HepG2 (cell line): ENCODE measurements around the gene ZSCAN31. TPM values are rescaled to one million over a fixed set of nuclear protein-coding genes. Genes with fewer than 3 reads are reported as not detected.

Source experiments
- GTF2F1 ChIP-seq: fragments of 150-350 bp; IDR thresholded peaks from 2 replicates; pipeline ENCODE4 v1.6.1; 2014; ENCODE audit warnings: low read length
- HIC2 ChIP-seq: sonication (generic); formaldehyde crosslinking; IDR thresholded peaks from 2 replicates; pipeline ENCODE4 v1.9.0; 2022; ENCODE audit warnings: low read depth, missing genetic modification reagents
- MAFK ChIP-seq, 2 experiments: IDR thresholded peaks in 1 of 2; conservative IDR thresholded peaks in 1 of 2; 2 replicates each; pipeline ENCODE4 v1.6.1; 2011; ENCODE audit warnings: improper control_type of control experiment in 2 of 2, low read length in 2 of 2
- MXD3 ChIP-seq: IDR thresholded peaks from 2 replicates; pipeline ENCODE4 v1.6.1; 2016; ENCODE audit warnings: mild to moderate bottlenecking, missing biosample characterization, missing genetic modification reagents
- NR1H2 ChIP-seq: sonication (generic); formaldehyde crosslinking; IDR thresholded peaks from 2 replicates; pipeline ENCODE4 v1.8.1; 2022; ENCODE audit warnings: low read depth, missing genetic modification reagents, borderline replicate concordance
- PREB ChIP-seq: sonication (generic); formaldehyde crosslinking; IDR thresholded peaks from 2 replicates; pipeline ENCODE4 v1.4.0; 2020; ENCODE audit warnings: missing genetic modification reagents
- RBAK ChIP-seq: sonication (generic); formaldehyde crosslinking; IDR thresholded peaks from 2 replicates; pipeline ENCODE4 v1.5.1; 2020; ENCODE audit warnings: mild to moderate bottlenecking, missing genetic modification reagents
- SIN3A ChIP-seq: IDR thresholded peaks from 2 replicates; pipeline ENCODE4 v1.6.1; 2011; ENCODE audit warnings: low read depth, mild to moderate bottlenecking, control low read depth, low read length, borderline replicate concordance
- TBL1XR1 ChIP-seq: fragments of 150-350 bp; IDR thresholded peaks from 2 replicates; pipeline ENCODE4 v1.6.1; 2014; ENCODE audit warnings: borderline replicate concordance, low read length; ENCODE audit not compliant: partially characterized antibody
- ZFAT ChIP-seq: sonication (generic); formaldehyde crosslinking; conservative IDR thresholded peaks from 2 replicates; pipeline ENCODE4 v1.8.1; 2023; ENCODE audit warnings: missing genetic modification reagents, inconsistent platforms
- ZNF20 ChIP-seq: sonication (generic); formaldehyde crosslinking; IDR thresholded peaks from 2 replicates; pipeline ENCODE4 v1.4.0; 2020; ENCODE audit warnings: mild to moderate bottlenecking, moderate library complexity, missing genetic modification reagents
- ZNF737 ChIP-seq: sonication (generic); formaldehyde crosslinking; IDR thresholded peaks from 2 replicates; pipeline ENCODE4 v1.5.0; 2020; ENCODE audit warnings: missing genetic modification reagents, mild to moderate bottlenecking, borderline replicate concordance
- ZNF883 ChIP-seq: sonication (generic); formaldehyde crosslinking; IDR thresholded peaks from 2 replicates; pipeline ENCODE4 v1.5.1; 2020; ENCODE audit warnings: mild to moderate bottlenecking, missing genetic modification reagents; ENCODE audit errors: not compliant biosample characterization
- polyA plus RNA-seq, 8 experiments: library from polyadenylated mRNA; depleted of rRNA in 3 of 8; stranded (reverse) in 7 of 8; unstranded in 1 of 8; fragments of >200 nt; fragmentation: Illumina TruSeq in 4 of 8; extraction: Trizol in 4 of 8; gene quantifications; 2 replicates each; pipeline versions ENCODE4 v1.2.1 to v1.2.3, GENCODE V29; 2011 to 2016; ENCODE audit warnings: low read depth in 4 of 8, missing spikeins in 1 of 8, mixed read lengths in 1 of 8; ENCODE audit not compliant: insufficient read depth in 1 of 8
- total RNA-seq, 5 experiments: library from RNA; depleted of rRNA; stranded (reverse); fragments of >200 nt; fragmentation: Illumina TruSeq; extraction: Trizol; gene quantifications; 2 replicates each; pipeline ENCODE4 v1.2.3, GENCODE V29; 2016; ENCODE audit warnings: low read depth in 1 of 5
- TF ChIP-seq, protein P1 (sequence below): sonication (generic); formaldehyde crosslinking; IDR thresholded peaks from 2 replicates; pipeline ENCODE4 v1.5.0; 2020; ENCODE audit warnings: mild to moderate bottlenecking, missing genetic modification reagents, borderline replicate concordance
- TF ChIP-seq, protein P2 (sequence below): sonication (generic); formaldehyde crosslinking; IDR thresholded peaks from 2 replicates; pipeline ENCODE4 v1.4.0; 2020; ENCODE audit warnings: missing genetic modification reagents

The ZSCAN31 gene
- total and polyA plus RNA-seq, 2 of the 13 experiments (the other 11 are each of a cell fraction or from before 2014, with no cell fraction given), result 5.3 to 6.2 TPM

DNA sequence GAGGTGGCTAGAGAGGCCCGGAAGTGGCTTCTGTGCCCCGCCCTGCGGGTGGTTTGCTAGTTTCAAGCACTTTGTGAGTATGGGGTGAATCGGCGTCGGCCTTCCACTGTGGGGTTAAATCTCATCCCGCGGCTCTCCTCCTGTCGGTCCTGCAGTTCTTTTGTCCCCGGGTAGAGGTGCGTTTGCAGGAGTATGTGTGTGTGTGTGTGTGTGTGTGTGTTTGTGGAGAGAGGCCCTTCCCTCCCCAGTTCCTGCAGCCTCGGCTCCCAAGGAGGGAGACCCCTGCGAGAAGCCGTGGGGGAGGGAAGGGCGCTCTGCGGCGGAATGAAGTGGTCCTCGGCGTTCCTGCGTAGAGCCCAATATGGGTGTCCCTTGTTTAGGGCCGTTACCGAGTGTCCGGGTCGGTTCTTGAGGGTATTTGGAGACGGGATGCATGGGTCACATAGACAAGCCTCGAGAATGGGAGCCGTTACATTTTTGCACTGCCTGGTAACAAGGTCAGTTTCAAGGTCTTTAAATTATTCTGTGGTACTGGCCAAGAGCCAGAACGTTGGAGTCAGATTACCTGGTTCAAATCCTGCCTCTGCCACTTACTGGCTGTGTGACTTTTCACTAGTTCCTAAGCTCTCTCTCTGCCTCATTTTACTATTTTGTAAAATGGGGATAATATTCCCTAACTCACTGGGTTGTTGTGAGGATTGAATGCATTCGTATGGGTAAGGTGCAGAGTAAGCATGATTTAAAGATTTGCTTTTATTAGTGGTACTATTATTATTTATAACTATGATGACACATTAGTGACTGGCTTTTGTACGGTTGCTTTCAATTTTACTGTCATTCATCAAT is 14.2 kb upstream of the ZSCAN31 start, which contains the start of gene ZKSCAN3 (continued):
- TF ChIP-seq PREB (CRISPR knock-in tag) (no peak), ZNF737 (0 out of 2 replicates have a peak, but pooled peaks have one; percentile 94), TBL1XR1 (peak; percentile 32), NR1H2 (CRISPR knock-in tag) (0 out of 2 replicates have a peak, but pooled peaks have one; percentile 30), GTF2F1 (no peak), SIN3A (peak; percentile 83), MAFK (conservative IDR thresholded peaks at IDR 0.05 in 1 of 2, IDR thresholded peaks at IDR 0.05 in 1 of 2; ENCODE audit: low read length in 2 of 2) (peak in 1 of 2 experiments; percentile 39; a peak in 1 of 4 replicates), ZNF883 (CRISPR knock-in tag) (peak; percentile 69), ZFAT (CRISPR knock-in tag) (no peak), RBAK (CRISPR knock-in tag) (no peak; the same call in 1 of the 2 replicates), MXD3 (CRISPR knock-in tag) (0 out of 2 replicates have a peak, but pooled peaks have one; percentile 55), HIC2 (CRISPR knock-in tag) (no peak), ZNF20 (CRISPR knock-in tag) (no peak; the same call in 1 of the 2 replicates)
- TF ChIP-seq, protein P1, sequence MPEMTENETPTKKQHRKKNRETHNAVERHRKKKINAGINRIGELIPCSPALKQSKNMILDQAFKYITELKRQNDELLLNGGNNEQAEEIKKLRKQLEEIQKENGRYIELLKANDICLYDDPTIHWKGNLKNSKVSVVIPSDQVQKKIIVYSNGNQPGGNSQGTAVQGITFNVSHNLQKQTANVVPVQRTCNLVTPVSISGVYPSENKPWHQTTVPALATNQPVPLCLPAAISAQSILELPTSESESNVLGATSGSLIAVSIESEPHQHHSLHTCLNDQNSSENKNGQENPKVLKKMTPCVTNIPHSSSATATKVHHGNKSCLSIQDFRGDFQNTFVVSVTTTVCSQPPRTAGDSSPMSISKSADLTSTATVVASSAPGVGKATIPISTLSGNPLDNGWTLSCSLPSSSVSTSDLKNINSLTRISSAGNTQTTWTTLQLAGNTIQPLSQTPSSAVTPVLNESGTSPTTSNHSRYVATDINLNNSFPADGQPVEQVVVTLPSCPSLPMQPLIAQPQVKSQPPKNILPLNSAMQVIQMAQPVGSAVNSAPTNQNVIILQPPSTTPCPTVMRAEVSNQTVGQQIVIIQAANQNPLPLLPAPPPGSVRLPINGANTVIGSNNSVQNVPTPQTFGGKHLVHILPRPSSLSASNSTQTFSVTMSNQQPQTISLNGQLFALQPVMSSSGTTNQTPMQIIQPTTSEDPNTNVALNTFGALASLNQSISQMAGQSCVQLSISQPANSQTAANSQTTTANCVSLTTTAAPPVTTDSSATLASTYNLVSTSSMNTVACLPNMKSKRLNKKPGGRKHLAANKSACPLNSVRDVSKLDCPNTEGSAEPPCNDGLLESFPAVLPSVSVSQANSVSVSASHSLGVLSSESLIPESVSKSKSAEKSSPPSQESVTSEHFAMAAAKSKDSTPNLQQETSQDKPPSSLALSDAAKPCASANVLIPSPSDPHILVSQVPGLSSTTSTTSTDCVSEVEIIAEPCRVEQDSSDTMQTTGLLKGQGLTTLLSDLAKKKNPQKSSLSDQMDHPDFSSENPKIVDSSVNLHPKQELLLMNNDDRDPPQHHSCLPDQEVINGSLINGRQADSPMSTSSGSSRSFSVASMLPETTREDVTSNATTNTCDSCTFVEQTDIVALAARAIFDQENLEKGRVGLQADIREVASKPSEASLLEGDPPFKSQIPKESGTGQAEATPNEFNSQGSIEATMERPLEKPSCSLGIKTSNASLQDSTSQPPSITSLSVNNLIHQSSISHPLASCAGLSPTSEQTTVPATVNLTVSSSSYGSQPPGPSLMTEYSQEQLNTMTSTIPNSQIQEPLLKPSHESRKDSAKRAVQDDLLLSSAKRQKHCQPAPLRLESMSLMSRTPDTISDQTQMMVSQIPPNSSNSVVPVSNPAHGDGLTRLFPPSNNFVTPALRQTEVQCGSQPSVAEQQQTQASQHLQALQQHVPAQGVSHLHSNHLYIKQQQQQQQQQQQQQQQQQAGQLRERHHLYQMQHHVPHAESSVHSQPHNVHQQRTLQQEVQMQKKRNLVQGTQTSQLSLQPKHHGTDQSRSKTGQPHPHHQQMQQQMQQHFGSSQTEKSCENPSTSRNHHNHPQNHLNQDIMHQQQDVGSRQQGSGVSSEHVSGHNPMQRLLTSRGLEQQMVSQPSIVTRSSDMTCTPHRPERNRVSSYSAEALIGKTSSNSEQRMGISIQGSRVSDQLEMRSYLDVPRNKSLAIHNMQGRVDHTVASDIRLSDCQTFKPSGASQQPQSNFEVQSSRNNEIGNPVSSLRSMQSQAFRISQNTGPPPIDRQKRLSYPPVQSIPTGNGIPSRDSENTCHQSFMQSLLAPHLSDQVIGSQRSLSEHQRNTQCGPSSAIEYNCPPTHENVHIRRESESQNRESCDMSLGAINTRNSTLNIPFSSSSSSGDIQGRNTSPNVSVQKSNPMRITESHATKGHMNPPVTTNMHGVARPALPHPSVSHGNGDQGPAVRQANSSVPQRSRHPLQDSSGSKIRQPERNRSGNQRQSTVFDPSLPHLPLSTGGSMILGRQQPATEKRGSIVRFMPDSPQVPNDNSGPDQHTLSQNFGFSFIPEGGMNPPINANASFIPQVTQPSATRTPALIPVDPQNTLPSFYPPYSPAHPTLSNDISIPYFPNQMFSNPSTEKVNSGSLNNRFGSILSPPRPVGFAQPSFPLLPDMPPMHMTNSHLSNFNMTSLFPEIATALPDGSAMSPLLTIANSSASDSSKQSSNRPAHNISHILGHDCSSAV (CRISPR knock-in tag), result 0 out of 2 replicates have a peak, but pooled peaks have one; percentile 84
- TF ChIP-seq, protein P2, sequence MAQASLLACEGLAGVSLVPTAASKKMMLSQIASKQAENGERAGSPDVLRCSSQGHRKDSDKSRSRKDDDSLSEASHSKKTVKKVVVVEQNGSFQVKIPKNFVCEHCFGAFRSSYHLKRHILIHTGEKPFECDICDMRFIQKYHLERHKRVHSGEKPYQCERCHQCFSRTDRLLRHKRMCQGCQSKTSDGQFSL, result no peak
